ENCODE data around the gene AOPEP. TPM values are rescaled to one million over a fixed set of nuclear protein-coding genes. Genes with fewer than 3 reads are reported as not detected.

AOPEP gene
- polyA plus RNA-seq, 1 of the 3 experiments (the other 2 are of a cell fraction) = 54.6 TPM

DNA sequence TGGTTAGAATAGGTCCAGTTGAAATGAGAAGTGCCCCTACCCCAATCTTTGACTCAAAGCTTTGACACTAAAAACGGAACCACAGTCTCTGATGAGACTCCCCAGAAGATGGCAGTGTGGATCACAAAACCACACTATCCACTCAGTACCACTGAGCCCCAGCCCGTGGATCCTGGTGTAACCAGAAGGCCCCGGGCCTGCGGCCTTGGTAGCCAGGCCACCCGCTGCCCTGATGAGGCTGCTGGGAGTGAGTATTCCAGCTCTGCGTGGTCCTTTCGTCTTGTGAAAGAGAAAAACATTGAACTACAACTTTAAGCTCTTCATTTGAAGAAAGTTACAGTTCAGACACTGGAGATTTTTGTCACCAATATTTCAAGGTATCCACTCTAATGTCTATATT is 45.0 kb upstream of the AOPEP start (continued):
- TF ChIP-seq, protein P1, sequence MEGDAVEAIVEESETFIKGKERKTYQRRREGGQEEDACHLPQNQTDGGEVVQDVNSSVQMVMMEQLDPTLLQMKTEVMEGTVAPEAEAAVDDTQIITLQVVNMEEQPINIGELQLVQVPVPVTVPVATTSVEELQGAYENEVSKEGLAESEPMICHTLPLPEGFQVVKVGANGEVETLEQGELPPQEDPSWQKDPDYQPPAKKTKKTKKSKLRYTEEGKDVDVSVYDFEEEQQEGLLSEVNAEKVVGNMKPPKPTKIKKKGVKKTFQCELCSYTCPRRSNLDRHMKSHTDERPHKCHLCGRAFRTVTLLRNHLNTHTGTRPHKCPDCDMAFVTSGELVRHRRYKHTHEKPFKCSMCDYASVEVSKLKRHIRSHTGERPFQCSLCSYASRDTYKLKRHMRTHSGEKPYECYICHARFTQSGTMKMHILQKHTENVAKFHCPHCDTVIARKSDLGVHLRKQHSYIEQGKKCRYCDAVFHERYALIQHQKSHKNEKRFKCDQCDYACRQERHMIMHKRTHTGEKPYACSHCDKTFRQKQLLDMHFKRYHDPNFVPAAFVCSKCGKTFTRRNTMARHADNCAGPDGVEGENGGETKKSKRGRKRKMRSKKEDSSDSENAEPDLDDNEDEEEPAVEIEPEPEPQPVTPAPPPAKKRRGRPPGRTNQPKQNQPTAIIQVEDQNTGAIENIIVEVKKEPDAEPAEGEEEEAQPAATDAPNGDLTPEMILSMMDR (IDR thresholded peaks at IDR 0.05) = peak; percentile 81

DNA sequence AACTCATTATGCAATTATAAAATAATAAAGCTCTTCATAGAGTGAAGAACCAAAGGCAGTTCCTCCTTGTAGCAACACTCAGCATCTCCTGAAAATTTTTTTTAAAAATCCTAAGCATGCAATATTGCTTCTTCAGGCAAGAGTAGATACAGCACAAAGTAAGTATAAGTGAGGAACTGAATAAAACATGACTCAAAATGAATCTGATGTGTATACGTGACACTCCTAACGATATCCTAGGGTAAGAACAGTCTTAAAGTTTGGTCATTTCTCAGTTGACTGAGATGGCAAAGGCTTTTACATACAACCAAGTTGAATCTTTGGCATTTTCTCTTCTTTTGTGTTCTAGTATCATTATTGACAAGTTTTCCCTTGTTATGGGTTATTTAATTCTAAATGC is 41.1 kb upstream of the AOPEP start:
- no peaks in the 10 kb centered on the region for H3K9me2 ChIP-seq
- H3K4me3 ChIP-seq (ENCODE audit: low read depth in 2 of 2, low read length in 1 of 2) = no peak overlapping the region
- no peaks in the 10 kb centered on the region for H3K36me3 ChIP-seq (replicated peaks in 1 of 2; ENCODE audit: control insufficient read depth in 1 of 2, insufficient read depth in 2 of 2, low read length in 1 of 2)
- H3K9ac ChIP-seq = no peak overlapping the region
- no peaks in the 10 kb centered on the region for H4K20me1 ChIP-seq (ENCODE audit: insufficient read depth)
- 71% methylated on average over 2 of the region's 2 CpGs for WGBS (ENCODE audit: low lambda C conversion rate)
- H3K27ac ChIP-seq (ENCODE audit: low read depth in 2 of 2, low read length in 1 of 2) = no peak overlapping the region
- no peaks in the 10 kb centered on the region for H3K9me3 ChIP-seq
- CTCF ChIA-PET = interaction anchor here (11.3 kb wide), 1 partner anchor 444 kb away, joined by 229 read pairs; no protein-coding TSS in a partner anchor
- H3K27me3 ChIP-seq (ENCODE audit: insufficient read depth) = no peaks in the 10 kb centered on the region
- no peak overlapping the region for H3K4me2 ChIP-seq
- TF ChIP-seq JUND (IDR thresholded peaks at IDR 0.05) = no peak
- TF ChIP-seq SMC3 (IDR thresholded peaks at IDR 0.05; ENCODE audit: low read depth, low read length) = no peak
- no peak for TF ChIP-seq FOXJ3 (CRISPR knock-in tag; IDR thresholded peaks at IDR 0.05)
- TF ChIP-seq, protein P1 (IDR thresholded peaks at IDR 0.05) = no peak
- TF ChIP-seq, protein P2, sequence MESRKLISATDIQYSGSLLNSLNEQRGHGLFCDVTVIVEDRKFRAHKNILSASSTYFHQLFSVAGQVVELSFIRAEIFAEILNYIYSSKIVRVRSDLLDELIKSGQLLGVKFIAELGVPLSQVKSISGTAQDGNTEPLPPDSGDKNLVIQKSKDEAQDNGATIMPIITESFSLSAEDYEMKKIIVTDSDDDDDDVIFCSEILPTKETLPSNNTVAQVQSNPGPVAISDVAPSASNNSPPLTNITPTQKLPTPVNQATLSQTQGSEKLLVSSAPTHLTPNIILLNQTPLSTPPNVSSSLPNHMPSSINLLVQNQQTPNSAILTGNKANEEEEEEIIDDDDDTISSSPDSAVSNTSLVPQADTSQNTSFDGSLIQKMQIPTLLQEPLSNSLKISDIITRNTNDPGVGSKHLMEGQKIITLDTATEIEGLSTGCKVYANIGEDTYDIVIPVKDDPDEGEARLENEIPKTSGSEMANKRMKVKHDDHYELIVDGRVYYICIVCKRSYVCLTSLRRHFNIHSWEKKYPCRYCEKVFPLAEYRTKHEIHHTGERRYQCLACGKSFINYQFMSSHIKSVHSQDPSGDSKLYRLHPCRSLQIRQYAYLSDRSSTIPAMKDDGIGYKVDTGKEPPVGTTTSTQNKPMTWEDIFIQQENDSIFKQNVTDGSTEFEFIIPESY (IDR thresholded peaks at IDR 0.05; ENCODE audit: borderline replicate concordance, low read depth) = no peak
- TF ChIP-seq MEF2A (IDR thresholded peaks at IDR 0.05; ENCODE audit: borderline replicate concordance, low read depth) = no peak
- no peak for TF ChIP-seq TEAD4 (IDR thresholded peaks at IDR 0.05; ENCODE audit: borderline replicate concordance, insufficient read depth)
- no peak for TF ChIP-seq SIN3A (IDR thresholded peaks at IDR 0.05; ENCODE audit: borderline replicate concordance, low read depth, low read length)
- TF ChIP-seq RXRA (IDR thresholded peaks at IDR 0.05; ENCODE audit: borderline replicate concordance, low read depth) = no peak
- no peak for TF ChIP-seq NRF1 (IDR thresholded peaks at IDR 0.05; ENCODE audit: low read depth, low read length)
- TF ChIP-seq RCOR1 (IDR thresholded peaks at IDR 0.05; ENCODE audit: low read length) = no peak
- no peak for TF ChIP-seq GATA2 (CRISPR knock-in tag; IDR thresholded peaks at IDR 0.05)
- no peak for TF ChIP-seq FOSL2 (IDR thresholded peaks at IDR 0.05; ENCODE audit: borderline replicate concordance, low read depth)
- peaks cover 0 to 24% of the 10 kb centered on the region in 2 experiments; a peak in 1 of 4 replicates for H3K4me1 ChIP-seq (ENCODE audit: control insufficient read depth in 1 of 2, insufficient read depth in 2 of 2, low read depth in 1 of 2, low read length in 1 of 2)
- POLR2A ChIA-PET = no interaction called here
- H2AFZ ChIP-seq (ENCODE audit: low read depth) = no peak overlapping the region
- H3F3A ChIP-seq (replicated peaks; ENCODE audit: insufficient read depth) = no peaks in the 10 kb centered on the region
- no peak for DNase-seq
- H3K79me2 ChIP-seq (ENCODE audit: insufficient read depth) = no peaks in the 10 kb centered on the region
